ENCODE measurements around the gene PTPRH.
"Not testable (repeated sequence)": the region's sequence is repeated elsewhere in the genome, so short reads cannot be mapped to it uniquely, and the experiment has no call there.

PTPRH gene

DNA sequence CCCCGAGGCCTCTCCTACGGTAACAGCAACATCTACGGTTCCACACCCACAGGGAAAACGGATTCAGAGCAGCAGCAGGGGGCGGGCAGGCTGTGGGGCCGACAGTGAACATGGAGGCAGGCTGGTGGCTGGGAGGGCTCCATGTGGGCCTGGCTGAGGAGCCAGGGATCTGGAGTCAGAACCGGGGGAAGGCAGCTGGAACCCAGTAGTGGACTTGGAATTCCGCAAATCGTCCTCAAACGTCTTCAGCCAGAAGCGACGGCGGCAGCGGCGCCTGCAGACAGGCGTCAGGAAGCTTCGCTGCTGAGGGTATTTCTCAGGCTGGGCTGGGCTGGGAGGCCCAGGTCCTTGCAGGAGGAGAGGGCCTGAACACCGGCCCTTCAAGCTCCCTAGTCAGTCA is 17.5 kb upstream of the PTPRH start:
- no peak for DNase-seq (ENCODE audit: low spot score)

DNA sequence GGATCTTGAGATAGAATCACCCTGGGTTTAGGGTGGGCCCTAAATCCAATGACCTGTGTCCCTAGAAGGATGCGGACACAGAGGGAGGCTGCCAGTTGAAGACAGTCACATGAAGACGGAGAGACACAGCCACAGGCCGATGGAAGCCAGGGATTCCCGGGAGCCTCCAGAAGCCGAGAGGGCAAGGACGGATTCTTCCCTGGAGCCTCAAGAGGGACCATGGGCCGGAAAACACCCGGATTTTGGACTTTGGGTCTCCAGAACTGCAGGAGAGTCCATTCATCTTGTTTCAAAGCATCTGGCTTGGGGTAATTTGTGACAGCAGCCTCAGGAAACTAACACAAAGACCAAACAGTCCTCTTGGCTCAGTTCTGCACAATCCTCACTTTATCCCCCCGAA is 17.0 kb upstream of the PTPRH start:
- no peak for DNase-seq (ENCODE audit: low spot score)

DNA sequence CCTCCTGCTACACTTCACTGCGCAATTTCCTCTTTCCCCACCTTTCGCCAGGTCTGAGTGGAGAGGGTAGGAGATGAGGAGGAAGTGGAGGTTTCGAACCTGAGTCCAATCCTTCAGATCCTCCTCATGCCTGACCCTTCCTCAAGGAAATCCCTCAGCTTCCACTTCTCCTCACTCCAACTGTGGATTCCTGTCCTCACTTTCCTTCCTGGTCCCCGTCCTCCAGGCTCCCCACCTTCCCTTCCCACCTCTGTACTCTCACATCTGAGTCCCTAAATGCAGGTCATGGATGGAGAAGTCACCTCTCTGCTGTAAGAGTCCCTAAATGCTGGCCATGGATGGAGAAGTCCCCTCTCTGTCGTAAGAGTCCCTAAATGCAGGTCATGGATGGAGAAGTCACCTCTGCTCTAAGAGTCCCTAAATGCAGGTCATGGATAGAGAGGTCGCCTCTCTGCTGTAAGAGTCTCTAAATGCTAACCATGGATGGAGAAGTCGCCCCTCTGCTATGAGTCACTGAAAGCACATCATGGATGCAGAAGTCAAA is 16.2 kb upstream of the PTPRH start:
- DNase-seq (ENCODE audit: low spot score) = no peak

DNA sequence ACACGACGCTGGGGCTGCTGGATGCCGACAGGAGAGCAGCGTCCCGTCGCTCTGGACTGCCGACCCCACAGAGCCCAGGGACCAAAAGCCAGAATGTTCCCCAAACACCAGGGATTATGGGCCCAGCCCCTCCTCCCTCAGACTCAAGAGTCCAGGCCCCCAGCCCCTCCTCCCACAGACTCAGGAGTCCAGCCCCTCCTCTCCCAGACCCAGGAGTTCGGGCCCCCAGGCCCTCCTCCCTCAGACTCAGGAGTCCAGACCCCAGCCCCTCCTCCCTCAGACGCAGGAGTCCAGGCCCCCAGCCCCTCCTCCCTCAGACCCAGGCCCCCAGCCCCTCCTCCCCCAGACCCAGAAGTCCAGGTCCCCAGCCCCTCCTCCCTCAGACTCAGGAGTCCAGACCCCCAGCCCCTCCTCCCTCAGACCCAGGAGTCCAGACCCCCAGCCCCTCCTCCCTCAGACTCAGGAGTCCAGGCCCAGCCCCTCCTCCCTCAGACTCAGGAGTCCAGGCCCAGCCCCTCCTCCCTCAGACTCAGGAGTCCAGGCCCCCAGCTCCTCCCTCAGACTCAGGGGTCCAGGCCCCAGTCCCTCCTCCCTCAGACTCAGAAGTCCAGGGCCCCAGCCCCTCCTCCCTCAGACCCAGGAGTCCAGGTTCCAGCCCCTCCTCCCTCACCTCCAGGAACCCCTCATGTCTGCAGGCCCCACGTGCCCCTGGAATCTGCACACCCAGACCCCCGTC is 15.5 kb upstream of the PTPRH start:
- not testable (repeated sequence) for DNase-seq (ENCODE audit: low spot score)

DNA sequence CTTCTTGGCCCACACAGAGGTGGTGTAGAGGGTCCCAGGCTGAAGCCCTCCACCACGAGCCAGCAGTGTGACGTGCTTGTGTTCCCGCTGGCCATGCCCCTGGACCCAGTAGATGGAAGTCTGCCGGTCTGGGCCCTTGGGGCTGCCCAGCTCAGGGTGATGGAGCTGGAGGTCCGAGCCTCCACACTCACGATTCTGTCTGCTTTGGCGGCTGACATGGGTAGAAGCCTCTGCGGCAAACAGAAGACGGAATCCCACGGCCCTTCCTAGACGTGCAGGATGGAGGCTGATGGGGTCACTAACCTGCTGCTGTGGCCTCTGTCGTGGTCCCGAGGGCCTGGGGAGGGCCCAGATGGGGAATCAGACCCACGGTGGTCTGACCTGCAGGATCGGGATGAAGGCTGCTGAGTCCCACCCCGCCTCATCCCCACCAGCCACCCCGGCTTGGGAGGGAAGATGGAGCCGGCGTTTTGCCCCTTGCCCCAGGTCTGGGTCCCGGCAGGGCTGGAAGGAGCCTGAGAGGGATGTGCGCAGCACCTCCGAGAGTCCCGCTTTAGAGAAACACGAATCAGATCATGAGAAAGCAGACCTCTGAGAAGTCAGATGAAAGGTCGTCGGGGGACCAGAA is 14.9 kb upstream of the PTPRH start:
- DNase-seq (ENCODE audit: low spot score) = peak; percentile 5

DNA sequence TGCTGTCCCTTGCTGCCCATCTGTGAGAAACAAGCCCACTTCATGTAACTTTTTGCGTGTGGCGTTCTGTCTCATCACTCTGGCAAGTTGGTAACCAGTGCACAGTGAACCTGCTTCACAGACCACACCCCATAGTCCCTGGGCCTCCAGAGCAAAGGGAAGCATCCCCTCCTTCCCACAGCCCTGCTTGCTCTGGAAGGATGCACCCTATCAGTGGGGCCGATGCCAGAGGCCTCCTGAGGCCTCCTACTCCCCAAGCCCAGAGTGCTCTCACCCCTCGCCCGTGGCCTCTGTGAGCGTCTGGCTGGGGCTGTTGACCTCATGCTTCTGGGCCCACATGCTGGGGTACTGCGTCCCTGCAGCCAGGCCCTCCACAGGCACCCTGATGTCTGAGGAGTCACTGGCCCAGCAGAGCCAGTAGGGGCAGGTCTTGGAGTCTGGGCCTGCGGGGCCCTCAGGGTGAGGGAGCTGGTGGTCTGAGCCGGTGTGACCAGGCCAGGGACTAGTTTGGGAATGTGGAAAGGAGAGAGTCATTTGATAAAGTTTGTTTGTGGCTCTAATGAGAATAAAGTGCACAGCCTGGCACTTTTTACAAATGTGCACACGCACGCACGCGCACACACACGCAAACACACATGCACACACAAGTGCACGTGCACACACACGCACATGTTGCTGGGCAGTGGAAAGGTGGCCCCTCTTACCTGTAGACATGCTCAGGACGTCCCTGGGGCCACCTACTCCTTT is 14.2 kb upstream of the PTPRH start:
- DNase-seq (ENCODE audit: low spot score) = no peak

DNA sequence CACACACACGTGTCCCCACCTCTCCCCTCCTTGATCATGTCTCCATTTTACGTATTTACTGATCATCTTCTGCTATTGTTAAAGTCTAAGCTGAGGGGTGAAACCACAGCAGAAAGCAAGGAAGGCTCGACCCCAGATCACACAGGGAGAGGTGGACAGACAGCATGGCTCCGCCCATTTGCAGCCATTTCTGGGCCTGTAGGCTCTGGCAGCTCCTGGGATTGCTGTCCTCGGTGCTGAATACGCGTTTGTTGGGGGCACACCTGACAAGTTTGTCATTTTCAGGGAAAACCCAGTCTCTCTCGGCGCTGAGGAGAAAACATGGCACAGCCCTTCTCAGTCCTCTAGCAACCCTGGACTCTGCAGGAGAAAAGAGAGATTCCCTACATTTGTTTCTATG is 11.2 kb upstream of the PTPRH start:
- no peak for DNase-seq (ENCODE audit: low spot score)

DNA sequence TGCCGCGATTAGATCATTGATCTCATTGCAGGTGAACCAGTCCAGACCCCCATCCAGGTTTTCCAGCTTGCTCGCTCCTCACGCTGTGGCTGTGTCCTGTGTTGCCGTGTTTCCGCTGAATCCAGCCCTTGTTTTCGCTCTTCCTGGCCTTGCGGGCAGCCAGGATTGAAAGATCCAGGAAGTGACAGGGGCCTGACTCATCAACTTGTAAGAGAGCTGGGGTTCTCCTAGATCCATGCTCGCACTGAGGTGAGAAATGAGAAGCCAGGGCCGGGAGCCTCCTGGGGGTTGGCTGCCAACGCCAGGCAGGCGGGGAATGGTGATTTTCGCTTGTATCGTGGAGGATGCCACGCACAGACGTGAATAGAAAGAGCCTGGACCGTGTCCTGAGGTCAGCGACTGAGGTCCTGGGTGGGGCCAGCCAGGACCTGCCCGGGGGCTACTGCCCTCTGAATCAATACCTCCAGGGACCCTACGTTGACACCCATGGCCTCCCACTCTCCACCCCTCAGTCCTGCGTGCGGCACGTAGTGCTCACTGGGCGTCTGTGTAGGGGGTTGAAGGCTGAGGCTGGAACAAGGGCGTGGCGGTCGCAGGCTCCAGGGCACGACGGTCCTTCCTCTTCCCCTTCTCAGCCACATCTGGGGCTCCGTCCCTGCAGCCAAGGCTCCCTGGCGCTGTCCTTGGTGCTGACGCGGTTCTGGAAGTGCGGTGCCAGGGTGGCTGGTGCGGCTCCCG is 7.3 kb upstream of the PTPRH start:
- peak; percentile 95 for DNase-seq (ENCODE audit: low spot score)

DNA sequence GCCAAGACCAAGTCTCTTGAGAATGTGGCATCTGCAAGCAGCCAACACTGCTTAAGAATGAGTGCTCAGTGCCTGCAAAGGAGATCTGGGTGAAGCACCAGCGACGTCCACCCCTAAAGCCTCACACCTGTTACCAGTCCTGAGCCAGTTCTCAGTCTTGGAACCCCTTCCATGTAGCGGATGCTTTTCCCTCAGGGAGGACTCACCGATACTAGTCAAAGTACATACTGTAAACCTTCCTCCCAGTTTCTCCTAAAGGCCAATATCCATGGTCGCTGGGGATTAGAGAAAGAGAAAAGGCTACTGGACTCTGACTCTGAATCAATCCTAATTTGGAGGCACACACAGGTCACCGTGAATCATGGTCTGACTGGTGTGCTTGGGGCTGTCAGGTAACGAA is 4.2 kb upstream of the PTPRH start:
- DNase-seq (ENCODE audit: low spot score) = no peak

DNA sequence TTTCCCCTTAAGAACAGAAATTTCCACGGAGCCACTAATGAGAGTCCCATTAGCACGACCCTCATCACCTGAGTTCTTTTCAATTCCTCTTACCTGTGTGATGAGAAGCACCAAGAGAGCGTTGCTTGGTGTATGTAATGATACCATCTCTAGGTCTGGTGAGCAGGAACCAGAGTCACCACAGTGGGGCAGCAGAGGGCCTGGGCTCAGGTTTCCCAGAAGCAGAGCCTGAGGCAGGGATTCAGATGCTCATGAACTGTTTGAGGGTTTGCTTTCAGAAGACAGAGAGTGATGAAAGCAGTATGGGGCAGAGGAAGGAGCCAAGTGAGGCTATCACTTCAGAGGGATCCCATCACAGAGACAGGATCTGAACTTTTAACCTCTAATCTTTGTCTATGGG is 3.1 kb upstream of the PTPRH start:
- DNase-seq (ENCODE audit: low spot score) = no peak

DNA sequence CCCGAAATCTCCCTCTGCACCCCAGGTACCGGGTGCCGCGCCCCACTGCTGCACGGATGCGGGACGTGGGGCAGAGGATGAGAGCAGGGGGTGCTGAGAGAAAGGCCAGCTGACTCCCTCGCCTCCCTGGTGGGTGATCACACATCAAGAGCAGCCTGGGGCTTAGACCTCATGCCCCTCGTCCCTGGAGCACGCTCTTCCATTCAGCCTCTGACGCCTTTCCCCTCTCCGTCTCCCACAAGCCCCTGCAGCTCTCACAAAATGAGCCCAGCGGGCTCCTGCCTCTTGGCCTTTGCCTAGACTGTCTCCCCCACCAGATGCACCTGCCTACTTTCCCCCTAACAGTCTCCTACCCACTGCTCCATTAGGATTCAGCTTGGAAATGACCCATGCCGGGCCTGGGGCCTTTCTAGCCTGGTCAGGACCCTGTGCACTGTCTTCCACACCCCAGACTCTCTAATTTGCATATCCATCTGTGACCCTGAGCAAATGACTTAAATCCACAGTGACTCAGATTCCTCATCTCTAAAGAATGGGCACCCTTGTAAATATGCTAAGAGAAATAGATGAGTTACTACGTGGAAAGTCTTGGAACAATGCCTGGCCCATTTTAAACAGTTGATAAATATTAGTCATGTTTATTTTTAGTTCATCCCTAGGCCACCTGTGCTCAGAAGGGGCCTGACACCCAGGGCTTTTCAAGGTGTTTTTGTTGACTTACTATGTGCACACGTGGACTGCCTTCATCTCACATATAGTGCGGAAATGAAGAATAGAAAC is 582 bp upstream of the PTPRH start:
- peak; percentile 73 for DNase-seq (ENCODE audit: low spot score)

DNA sequence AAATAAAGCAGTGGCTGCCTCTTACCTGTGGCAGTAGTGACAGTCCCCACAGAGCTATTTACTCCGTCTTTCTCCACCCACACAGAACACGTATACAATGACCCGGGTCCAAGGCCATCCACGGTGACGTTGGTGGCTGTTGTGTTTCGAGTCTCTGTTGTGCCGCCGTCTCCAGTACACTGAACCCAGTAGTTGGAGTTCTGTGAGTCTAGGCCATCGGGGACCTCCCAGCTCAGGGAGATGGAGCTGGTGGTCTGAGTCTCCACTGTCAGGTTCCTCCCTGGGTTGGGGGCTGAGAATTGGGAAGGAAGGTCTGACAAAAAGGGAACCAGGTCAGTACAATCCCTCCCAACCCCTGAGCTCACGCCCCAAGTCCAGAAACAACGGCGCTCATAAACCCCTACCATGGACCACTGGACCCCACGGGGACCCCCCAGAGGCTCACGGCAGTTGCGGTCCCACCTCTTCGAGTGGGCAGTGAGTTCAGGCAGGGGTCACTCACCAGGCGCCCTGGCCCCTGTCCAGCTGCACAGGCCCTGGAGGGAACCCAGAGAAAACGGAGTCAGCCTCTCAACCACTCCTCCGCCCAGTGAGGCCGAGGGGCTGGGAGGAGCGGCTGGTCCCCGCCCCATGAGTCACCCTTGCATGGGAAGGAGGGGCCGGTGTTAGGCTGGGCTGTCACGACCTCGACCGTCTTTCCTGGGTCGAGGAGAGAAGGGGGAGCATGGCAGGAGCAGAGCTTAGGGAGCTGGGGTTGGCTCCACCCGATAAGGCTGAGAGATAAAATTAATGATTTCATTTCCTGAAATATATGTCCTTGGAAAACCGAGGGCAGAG is 2.4 kb downstream of the PTPRH start:
- peak; percentile 94 for DNase-seq (ENCODE audit: low spot score)

DNA sequence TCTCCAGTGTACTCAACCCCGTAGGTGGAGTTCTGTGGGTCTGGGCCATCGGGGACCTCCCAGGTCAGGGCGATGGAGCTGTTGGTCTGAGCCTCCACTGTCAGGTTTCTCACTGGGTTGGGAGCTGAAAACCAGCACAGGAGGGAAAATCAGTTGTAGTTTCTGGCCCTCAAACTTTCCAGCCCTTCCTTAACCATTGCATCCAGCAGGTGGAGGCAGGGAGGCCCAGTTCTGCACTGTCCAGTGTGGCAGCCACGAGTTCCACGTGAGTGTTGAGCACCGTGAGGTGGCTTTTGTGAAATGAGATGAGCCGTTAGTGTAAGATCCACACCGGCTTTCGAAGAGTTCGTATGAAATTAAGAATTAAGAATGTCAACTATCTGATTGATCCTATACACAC is 7.1 kb downstream of the PTPRH start:
- not testable (repeated sequence) for DNase-seq (ENCODE audit: low spot score)

DNA sequence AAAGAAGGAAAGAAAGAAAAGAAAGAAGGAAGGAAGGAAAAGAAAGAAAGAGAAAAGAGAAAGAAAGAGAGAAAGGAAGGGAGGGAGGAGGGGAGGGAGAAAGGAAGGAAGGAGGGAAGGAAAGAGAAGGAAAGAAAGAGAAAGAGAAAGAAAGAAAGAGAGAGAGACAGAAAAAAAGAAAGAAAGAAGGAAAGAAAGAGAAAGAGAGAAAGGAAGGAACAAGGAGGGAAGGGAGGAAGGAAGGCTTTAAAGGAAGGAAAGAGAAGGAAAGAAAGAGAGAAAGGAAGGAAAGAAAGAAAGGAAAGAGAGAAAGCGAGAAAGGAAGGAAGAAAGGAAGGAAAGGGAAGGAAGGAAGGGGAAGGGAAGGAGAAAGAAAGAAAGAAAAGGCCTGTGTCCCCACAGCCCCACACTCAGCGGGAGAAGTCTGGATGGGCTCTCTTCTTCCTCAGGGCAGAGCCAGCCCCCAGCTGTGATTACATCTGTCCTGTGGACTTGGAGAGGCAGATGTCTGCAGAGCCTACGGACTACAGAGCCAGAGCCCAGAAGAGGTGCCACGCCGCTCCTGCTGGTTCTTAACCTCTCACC is 9.6 kb downstream of the PTPRH start:
- DNase-seq (ENCODE audit: low spot score) = no peak

DNA sequence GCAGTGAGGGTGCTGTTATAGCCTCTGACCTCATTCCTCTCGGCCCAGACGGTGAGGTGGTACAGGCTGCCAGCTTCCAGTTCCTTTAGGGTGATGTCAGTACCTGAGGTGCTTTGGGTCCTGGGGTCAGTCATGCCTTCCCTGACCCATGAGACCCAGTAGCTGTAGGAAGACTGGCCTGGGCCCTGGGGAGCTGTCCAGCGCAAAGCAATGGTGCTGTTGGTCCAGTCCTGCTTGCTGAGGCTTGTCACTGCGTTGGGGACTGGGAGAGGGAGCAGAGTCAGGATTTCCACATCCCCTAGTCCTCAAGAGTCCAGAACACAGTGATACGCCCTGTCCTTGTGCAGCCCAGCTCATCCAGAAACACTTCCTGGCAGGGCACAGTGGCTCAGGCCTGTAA is 10.7 kb downstream of the PTPRH start:
- DNase-seq (ENCODE audit: low spot score) = no peak

DNA sequence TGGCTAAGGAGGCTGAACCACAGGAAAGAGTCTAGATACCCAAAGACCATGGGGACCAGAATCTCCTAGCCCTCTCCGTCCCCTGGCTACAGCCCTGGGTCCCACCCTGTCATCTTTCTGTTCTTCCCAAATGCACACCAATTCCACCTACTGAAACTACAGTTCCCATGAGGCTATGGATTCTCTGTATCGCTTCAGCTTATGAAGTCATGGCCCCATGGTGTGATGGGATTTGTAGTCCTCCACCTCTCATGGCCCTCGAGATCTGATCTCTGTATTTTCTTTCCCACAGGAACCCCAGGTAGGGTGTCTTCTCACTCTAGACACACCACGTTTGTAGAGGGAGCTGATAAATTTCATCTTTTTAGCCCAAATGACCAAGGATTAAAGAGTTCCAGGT is 11.8 kb downstream of the PTPRH start:
- no peak for DNase-seq (ENCODE audit: low spot score)

DNA sequence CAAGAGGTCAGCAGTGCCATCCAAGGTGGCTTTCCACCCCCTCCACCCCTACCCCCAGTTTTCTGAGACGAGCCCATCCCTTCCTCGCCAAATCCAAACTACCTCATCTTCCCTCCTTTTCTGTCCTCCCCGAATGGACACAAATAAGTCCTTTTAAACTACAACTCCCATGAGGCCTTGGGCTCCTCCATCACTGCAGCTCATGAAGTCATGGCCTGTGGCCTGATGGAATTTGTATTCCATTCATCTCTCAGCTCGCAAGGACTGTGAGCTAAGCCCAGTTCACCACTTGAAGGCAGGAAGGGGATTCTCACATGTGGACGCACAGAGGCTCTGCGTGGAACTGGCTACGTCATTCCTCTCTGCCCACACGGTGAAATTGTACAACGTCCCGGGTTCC is 12.5 kb downstream of the PTPRH start:
- DNase-seq (ENCODE audit: low spot score) = no peak

DNA sequence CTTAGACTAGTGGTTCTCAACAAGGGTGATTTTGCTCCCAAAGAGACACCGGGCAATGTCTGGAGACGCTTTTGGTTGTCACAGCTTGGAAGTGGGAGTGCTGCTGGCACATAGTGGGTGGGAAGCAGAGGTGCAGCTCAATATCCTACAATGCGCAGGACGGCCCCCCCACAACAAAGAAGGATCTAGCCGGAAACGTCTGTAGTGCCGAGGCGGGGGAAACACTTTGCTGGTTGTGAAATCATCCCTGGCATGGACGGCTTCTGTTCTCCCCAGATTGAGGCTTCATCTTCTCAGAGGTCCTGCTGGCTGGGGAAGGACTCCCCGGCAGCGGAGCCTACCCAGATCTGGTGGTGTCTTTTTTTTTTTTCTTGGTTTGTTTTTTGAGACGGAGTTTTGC is 15.8 kb downstream of the PTPRH start:
- no peak for DNase-seq (ENCODE audit: low spot score)

DNA sequence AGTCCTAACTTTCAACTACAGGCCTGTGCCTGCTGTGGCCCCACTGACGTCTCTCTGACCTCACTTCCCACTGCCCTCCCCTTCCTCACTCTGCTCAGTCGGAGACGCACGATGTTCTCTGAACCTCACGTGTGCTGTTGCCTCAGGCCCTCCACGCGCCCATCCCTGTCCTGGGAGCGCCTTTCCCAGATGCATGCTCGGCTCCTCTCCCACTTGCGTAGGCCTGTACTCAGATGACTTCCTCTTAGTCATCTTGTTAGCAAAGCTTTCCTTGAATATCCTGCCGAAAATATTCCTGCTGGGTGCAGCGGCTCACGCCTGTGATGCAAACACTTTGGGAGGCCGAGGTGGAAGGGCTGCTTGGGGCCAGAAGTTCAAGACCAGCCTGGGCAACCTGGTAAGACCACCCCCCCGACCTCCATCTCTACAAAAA is 19.9 kb downstream of the PTPRH start:
- DNase-seq (ENCODE audit: low spot score) = no peak

DNA sequence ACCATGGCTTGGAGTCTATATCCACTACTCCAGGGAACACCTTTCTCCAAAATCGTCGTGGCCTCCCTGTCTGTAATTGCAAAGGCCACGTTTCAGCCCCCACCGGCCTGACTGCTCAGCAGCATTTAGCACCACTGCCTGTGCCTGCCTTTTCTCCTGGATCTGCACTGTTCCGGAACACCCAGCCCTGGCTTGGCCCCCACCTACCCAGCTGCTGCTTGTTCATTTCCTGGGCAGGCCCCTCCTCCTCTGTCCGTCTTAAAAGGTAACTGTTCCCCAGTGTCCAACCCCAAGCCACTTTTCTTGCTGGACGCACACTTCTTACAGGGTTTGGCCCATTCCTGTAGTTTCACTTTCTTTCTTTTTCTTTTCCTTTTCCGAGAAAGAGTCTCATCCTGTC is 20.7 kb downstream of the PTPRH start:
- no peak for DNase-seq (ENCODE audit: low spot score)
